ELR (cell line): ENCODE measurements around the gene ARHGEF6.
"Not testable (repeated sequence)": the region's sequence is repeated elsewhere in the genome, so short reads cannot be mapped to it uniquely, and the experiment has no call there.

ENCODE experiments used
- DNase-seq: peaks from one replicate; pipeline ENCODE4 v3.0.0-alpha.2; 2015; ENCODE audit warnings: low read depth

Gene ARHGEF6

GRCh38 chrX:136781180-136781797, 557 bp upstream of the ARHGEF6 start:
- peak; percentile 24 for DNase-seq

GRCh38 chrX:136780241-136780640, 491 bp downstream of the ARHGEF6 start:
- peak; percentile 22 for DNase-seq

GRCh38 chrX:136779346-136779781, 1.4 kb downstream of the ARHGEF6 start:
- peak; percentile 3 for DNase-seq

- no peak for DNase-seq
Observed at GRCh38 chrX:136778916-136779315, 1.8 kb downstream of the ARHGEF6 start.

DNA sequence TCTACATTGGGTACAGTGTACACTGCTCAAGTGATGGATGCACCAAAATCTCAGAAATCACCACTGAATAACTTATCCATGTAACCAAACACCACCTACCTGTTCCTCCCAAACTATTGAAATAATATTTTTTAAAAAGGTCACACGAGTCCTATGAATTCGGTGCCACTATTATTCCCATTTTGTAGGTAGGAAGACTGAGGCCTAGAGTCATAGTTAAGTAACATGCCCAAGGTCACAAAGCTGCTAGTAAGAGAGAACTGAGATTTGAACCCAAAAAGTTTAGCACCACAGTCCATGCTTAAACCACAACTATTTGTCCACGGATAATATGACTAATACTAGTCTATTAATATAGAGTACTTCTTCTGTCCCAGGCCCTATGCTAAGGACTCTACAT, 2.7 kb downstream of the ARHGEF6 start:
- DNase-seq = peak; percentile 4

GRCh38 chrX:136773648-136774047, 7.1 kb downstream of the ARHGEF6 start:
- DNase-seq = no peak

- not testable (repeated sequence) for DNase-seq
Observed at GRCh38 chrX:136771869-136772268, 8.9 kb downstream of the ARHGEF6 start.

- DNase-seq = peak; percentile 91
Observed at GRCh38 chrX:136768469-136769084, 12.2 kb downstream of the ARHGEF6 start.

GRCh38 chrX:136767104-136767941, 13.4 kb downstream of the ARHGEF6 start:
- DNase-seq = peak; percentile 66

GRCh38 chrX:136766785-136767103, 14.0 kb downstream of the ARHGEF6 start:
- DNase-seq = no peak

- DNase-seq = no peak
Observed at GRCh38 chrX:136765821-136766356, 14.8 kb downstream of the ARHGEF6 start.

DNA sequence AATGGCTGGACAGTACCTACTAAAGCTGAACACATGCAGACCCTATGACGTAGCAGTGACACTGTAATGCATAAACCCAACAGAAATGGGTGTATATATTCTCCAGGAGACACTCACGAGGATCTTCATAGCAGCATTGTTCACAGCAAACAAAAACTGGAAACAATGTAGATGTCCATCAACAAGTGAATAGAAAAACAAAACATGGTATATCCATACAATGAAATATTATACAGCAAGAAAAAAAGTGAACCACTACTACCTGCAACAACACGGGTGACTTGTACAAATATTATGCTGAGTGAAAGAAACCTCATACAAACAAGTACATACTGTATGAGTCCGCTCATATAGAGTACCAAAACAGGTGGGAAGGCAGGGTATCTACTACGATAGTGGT, 16.5 kb downstream of the ARHGEF6 start:
- no peak for DNase-seq

GRCh38 chrX:136762820-136763452, 17.8 kb downstream of the ARHGEF6 start:
- DNase-seq = no peak

DNA sequence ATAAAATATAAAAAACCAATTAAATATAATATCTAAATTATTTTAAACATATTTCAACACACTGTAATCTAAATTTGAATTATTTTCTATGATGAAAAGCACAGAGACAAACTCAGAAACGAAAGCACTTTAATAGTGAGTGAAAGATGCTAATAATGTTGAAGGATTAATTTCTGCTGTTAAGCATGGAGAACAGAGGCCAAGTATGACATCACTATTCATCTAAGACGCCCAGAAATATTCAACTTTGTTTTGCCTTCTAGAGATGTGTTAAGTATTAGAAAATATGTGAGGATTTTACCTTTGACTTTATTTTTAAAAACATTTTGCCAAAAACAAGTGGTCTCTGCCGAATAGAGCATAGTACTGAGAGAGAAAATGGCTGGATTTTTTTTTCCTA, 19.3 kb downstream of the ARHGEF6 start:
- no peak for DNase-seq

DNA sequence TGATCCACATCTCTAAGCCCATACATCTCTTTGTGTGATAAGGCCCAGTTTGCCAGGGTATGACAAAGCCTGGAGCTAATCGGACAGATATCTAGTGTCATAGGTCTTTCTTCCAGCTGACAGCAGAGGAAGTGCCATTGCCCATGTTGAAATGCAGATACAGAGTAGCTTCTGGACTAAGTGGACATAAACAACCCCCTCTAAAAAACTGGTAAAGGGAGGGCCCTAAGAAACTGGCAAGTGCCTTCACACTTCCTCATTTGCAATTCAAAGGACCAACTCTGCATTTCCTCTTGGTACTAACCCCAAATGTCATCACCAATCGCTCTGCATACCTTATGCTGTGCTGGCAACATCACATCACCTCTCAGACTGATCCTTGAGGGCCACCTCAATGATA, 20.8 kb downstream of the ARHGEF6 start:
- no peak for DNase-seq

DNA sequence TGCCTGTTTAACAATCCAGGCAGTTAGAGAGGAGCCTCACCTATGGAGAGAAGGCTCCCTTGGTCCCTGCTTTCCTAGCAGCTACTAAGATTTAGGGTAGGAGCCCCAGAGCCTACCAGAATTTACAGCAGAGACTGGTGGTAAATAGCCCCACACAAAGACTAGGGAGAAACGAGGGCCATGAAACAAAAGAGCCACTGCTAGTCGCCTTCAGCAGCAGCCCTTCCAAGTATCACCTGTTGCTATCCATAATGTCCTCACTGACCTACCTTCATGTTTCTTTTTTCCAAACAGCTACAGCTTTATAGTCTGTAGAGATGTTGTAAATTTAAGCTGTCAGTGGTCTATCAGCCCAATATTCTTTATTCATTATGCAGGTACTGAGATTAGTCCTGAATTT, 25.3 kb downstream of the ARHGEF6 start:
- no peak for DNase-seq

DNA sequence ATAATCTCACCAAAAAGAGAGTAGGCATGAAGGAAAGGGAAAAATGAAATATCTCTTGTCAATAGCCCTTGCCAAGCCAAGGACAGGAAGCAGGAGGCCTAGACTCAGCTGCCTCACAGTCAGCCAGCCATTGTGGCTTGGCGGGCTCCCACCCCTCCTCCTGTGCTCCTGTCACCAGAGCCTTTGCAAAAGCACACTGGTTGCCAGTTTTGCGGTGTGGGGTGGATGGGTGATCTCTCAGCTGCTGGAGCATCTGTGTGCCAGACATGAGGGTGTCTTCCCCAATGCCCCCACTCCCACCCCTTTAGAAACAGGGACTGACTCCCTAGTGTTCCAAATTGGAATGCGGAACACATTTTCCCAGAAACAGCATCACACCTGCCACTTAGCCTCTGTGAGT, 26.1 kb downstream of the ARHGEF6 start:
- DNase-seq = no peak

DNA sequence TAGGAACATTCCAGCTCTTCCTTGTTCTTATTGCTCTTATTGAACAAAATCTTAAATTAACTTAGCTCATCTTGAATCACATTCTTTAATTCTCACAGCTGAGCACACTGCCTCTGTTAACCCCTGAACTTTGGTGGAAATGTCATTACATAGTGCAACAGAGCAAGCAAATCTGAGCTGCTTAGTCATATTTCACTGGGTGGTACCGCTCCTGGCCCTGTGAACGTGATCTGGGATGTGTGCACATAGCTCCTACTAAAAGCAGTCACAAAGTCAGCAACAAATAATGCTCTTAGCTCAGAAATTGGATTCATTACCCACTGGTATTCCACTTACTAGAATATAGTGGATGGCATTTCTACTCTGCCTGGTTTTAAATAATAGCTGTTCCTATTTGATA, 27.9 kb downstream of the ARHGEF6 start:
- DNase-seq = no peak

DNA sequence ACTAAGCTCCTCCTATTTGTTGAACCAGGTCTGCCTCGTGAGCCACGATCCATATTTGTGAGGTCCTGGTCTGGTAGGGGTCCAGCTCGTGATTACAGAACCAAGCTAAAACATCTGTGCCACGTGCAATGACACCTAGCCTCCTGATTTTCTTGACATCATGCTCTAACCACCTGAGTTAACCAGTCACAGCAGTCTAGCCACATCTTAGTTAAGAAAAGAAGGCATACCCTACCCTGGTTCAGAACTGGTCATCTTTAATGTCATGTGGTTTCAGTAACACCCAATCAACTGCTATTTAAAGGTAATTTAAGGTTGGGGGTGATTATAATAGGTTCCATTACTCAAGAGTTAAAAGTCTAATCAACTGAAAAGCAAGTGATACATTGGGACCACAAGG, 28.4 kb downstream of the ARHGEF6 start:
- DNase-seq = no peak

DNA sequence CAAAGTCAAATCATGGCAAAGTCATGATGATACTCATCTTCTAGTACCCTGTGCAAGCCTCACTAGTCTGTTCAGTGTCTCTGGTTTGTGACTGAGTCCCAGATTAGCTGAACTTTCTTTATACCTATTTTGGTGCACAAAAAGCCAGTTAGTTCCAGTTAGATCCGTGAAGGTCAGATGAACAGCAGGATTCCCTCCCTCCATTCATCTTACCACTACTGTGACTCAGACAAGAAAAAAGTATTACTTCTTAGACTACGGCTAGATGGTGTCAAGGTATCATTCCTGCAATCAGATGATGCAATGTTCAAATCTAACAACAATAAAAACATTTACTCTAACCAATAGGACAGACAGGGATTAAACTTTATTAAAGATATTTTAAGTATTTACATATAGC, 30.4 kb downstream of the ARHGEF6 start:
- DNase-seq = no peak

GRCh38 chrX:136747003-136747986, 33.4 kb downstream of the ARHGEF6 start:
- DNase-seq = no peak
